ENCODE measurements around the gene EMP2.
"Not testable (repeated sequence)": the region's sequence is repeated elsewhere in the genome, so short reads cannot be mapped to it uniquely, and the experiment has no call there.

EMP2 gene

GRCh38 chr16:10539236-10539635, 41.2 kb downstream of the EMP2 start:
- no peak overlapping the region for H3K4me3 ChIP-seq (ENCODE audit: low read depth, low read length)
- no peak for TF ChIP-seq CTCF (conservative IDR thresholded peaks at IDR 0.05; ENCODE audit: low read depth, low read length)
- no peak for DNase-seq (ENCODE audit: low read depth)

DNA sequence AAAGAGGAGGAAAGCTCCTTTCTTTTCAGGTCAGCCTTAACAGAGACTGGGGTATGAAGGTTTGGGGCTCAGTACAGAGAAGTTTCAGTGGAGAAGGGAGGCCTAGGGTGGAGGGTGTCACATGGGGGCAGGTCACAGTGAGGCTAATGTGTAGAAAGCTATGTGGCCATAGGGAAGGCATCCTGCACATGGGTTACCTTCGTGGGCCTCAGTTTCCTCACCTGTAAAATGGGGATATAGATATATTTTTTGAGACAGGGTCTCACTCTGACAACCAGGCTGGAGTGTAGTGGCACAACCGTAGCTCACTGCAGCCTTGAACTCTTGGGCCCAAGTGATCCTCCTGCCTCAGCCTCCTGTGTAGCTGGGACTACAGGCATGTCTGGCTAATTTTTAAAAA, 41.8 kb downstream of the EMP2 start:
- H3K4me3 ChIP-seq (ENCODE audit: low read depth, low read length): no peak overlapping the region
- no peak for DNase-seq (ENCODE audit: low read depth)

DNA sequence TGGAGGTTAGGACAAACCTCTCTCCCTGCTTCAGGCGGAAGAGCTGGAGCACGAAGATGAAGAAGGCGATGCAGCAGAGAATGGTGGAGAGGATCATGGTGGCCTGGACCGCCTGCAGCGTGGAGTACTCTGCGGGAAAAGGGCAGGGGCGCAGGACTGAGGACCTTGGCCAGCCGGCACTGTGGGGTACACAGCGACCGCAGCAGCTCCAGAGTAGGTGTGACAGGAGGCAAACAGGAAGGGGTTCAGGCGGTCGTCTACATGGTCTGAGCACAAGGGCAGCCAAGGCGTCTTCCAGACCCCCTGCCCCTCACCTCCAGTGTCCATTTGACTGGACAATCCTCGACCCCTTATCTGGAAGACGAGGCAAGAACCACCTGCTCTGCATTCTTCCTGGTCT, 42.5 kb downstream of the EMP2 start:
- H3K4me3 ChIP-seq (ENCODE audit: low read depth, low read length): no peak overlapping the region
- TF ChIP-seq CTCF (conservative IDR thresholded peaks at IDR 0.05; ENCODE audit: low read depth, low read length): no peak
- no peak for DNase-seq (ENCODE audit: low read depth)

More for the DNA sequence above, 41.8 kb downstream of the EMP2 start:
- TF ChIP-seq CTCF (conservative IDR thresholded peaks at IDR 0.05; ENCODE audit: low read depth, low read length): no peak

DNA sequence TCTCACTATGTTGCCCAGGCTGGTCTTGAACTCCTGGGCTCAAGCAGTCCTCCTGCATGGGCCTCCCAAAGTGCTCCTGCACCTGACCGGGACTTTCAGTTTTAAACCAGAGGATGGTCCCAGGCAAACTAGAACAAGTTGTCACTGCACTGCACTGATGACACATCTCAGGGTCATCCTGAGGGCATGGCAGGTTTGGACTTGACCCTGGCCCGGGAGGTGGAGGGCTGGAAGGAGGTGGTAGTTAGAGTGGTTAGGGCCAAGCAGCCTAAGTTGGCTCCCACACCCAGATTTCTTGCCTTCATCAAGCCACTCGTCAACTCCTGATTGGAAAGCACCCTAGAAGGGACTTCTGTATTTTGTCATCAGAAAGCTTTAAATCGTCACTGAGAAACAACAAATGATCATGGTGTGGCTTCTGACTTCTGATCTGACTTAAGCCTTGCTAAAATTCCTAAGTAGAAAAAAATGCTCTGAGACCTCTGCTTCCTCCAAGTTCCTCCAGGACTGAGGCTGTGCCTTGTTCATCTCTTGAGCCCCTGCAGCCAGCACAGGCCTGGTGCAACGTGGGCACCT, 43.5 kb downstream of the EMP2 start:
- no peak for TF ChIP-seq CTCF (conservative IDR thresholded peaks at IDR 0.05; ENCODE audit: low read depth, low read length)
- no peak overlapping the region for H3K4me3 ChIP-seq (ENCODE audit: low read depth, low read length)
- no peak for DNase-seq (ENCODE audit: low read depth)

- not testable (repeated sequence) for H3K4me3 ChIP-seq (ENCODE audit: low read depth, low read length); DNase-seq (ENCODE audit: low read depth)
Observed at GRCh38 chr16:10536328-10536727, 44.1 kb downstream of the EMP2 start.

DNA sequence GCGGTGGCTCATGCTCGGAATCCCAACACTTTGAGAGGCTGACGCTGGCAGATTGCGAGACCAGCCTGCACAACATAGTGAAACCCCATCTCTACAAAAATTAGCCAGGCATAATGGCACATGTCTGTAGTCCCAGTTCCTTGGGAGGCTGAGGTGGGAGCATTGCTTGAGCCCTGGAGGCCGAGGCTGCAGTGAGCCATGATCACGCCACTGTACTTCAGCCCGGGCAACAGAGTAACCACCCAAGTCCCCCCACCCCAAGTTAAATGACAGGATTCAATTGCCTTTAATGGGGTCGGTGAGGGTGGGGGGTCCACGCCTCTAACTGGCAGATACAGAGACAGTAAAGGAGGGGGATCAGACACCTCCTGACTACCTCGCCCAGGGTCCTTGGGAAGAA, 44.9 kb downstream of the EMP2 start:
- H3K4me3 ChIP-seq (ENCODE audit: low read depth, low read length): no peak overlapping the region
- TF ChIP-seq CTCF (conservative IDR thresholded peaks at IDR 0.05; ENCODE audit: low read depth, low read length): no peak
- DNase-seq (ENCODE audit: low read depth): no peak

- DNase-seq (ENCODE audit: low read depth): no peak
- TF ChIP-seq CTCF (conservative IDR thresholded peaks at IDR 0.05; ENCODE audit: low read depth, low read length): no peak
- H3K4me3 ChIP-seq (ENCODE audit: low read depth, low read length): no peak overlapping the region
Observed at GRCh38 chr16:10534748-10535147, 45.6 kb downstream of the EMP2 start.

GRCh38 chr16:10533612-10534011, 46.8 kb downstream of the EMP2 start:
- DNase-seq (ENCODE audit: low read depth): peak; percentile 48
- H3K4me3 ChIP-seq (ENCODE audit: low read depth, low read length): not testable (repeated sequence)

Measured in choroid plexus epithelial cell (primary cell).